Sigmoid colon (tissue), 7 donors: ENCODE data around the gene RHOB. TPM values are rescaled to one million over a fixed set of nuclear protein-coding genes. Genes with fewer than 3 reads are reported as not detected.
A peak's percentile ranks its signal among the peaks of the same experiment; 100 is the strongest.

Experiments
- DNase-seq: peaks from one replicate; pipeline ENCODE4 v3.0.0-alpha.2; 2019
- H3K27ac ChIP-seq, 4 donors: fragments of 200-600 bp; sonication (generic); one replicate each; pipeline ENCODE4 v1.5.1; 2016 to 2019; ENCODE audit warnings: mild to moderate bottlenecking in 1 of 4
- H3K27me3 ChIP-seq, 3 donors: fragments of 200-600 bp; sonication (generic); one replicate each; pipeline ENCODE4 v1.5.1; 2019; ENCODE audit warnings: mild to moderate bottlenecking in 1 of 3
- H3K36me3 ChIP-seq, 4 donors: fragments of 200-600 bp; sonication (generic); one replicate each; pipeline ENCODE4 v1.5.1; 2016 to 2019
- H3K4me1 ChIP-seq, 4 donors: fragments of 200-600 bp; sonication (generic); one replicate each; pipeline ENCODE4 v1.5.1; 2017 to 2019
- H3K4me3 ChIP-seq, 4 donors: fragments of 200-600 bp; sonication (generic); one replicate each; pipeline ENCODE4 v1.5.1; 2017 to 2019; ENCODE audit warnings: mild to moderate bottlenecking in 2 of 4, moderate library complexity in 1 of 4
- H3K9me3 ChIP-seq, 4 donors: fragments of 200-600 bp in 3 of 4; sonication (generic) in 3 of 4; one replicate each; pipeline versions ENCODE4 v1.5.1 to v1.6.1; 2013 to 2019
- CTCF ChIP-seq, 4 experiments: fragments of 450-650 bp in 3 of 4; fragments of 200-600 bp in 1 of 4; IDR thresholded peaks; one replicate each; pipeline ENCODE4 v1.5.1; 2016 to 2019; ENCODE audit warnings: antibody characterized with exemption in 4 of 4, mild to moderate bottlenecking in 3 of 4, moderate library complexity in 2 of 4
- EP300 ChIP-seq, 4 donors: sonication (generic); formaldehyde crosslinking; IDR thresholded peaks; one replicate each; pipeline ENCODE4 v1.6.1; 2017; ENCODE audit warnings: antibody characterized with exemption in 4 of 4
- POLR2A ChIP-seq, 2 donors: fragments of 450-650 bp; IDR thresholded peaks; one replicate each; pipeline ENCODE4 v1.6.1; 2016; ENCODE audit warnings: antibody characterized with exemption in 2 of 2, mild to moderate bottlenecking in 2 of 2, moderate library complexity in 2 of 2
- POLR2AphosphoS5 ChIP-seq, 4 donors: sonication (generic); formaldehyde crosslinking; IDR thresholded peaks; one replicate each; pipeline ENCODE4 v1.6.1; 2017; ENCODE audit warnings: antibody characterized with exemption in 4 of 4
- WGBS, 2 donors: extraction: QIAGEN DNeasy Blood & Tissue Kit; methylation state at CpG; one replicate each; pipeline ENCODE4 v1.1.7; 2013; 5-methylcytosine and 5-hydroxymethylcytosine counted together
- intact Hi-C: fragments of 100-400 bp; cut with DNase I; formaldehyde crosslinking; loops from one replicate; pipeline ENCODE4 v1.15.1; 2023
- polyA plus RNA-seq, 3 donors: library from polyadenylated mRNA; stranded (reverse); fragments of 200-250 nt; gene quantifications; one replicate each; pipeline ENCODE4 v1.2.3, GENCODE V29; 2013
- total RNA-seq, 4 donors: library from RNA; depleted of rRNA; stranded (reverse); fragments of >200 nt; gene quantifications; one replicate each; pipeline ENCODE4 v1.1.0, GENCODE V29; 2016
- donor health status: healthy with polysubstance abuse.
- donor health status: Bipolar disorder and iron deficiency.
- donor health status: healthy.

The RHOB gene
- total RNA-seq: 1,000 to 10,000 TPM in 2 of 4 donors, 100 to 1,000 TPM in 2; 753 to 1,323 (median 1,092) TPM
- polyA plus RNA-seq: 100 to 1,000 TPM in 2 of 3 donors, 10 to 100 TPM in 1; 60.6 to 200 (median 108) TPM

GRCh38 chr2:20446917-20447436 lies at the start of gene RHOB:
TSS of gene RHOB (plus strand) at chr2:20447074. CDS start at chr2:20447466, 392 bp downstream.
- intact Hi-C loops: no loop called here
- Histone ChIP-seq H3K4me1 (peaks cover 0 to 36% (median 36%) of the 10 kb centered on the region in 4 donors), H3K4me3 (peak within 1 kb of the TSS; percentile 61 to 100 (median 98)), H3K27me3 (no peaks in the 10 kb centered on the region), H3K27ac (peak within 1 kb of the TSS; percentile 93 to 98 (median 98)), H3K9me3 (no peaks in the 10 kb centered on the region), H3K36me3 (peaks cover 16 to 27% (median 20%) of the 10 kb centered on the region in 4 donors)
- TF ChIP-seq EP300 (IDR thresholded peaks at IDR 0.05) (no peak), POLR2A (IDR thresholded peaks at IDR 0.05) (peak; percentile 99), CTCF (IDR thresholded peaks at IDR 0.05) (no peak), POLR2AphosphoS5 (IDR thresholded peaks at IDR 0.05) (peak; percentile 100)
- 0 to 1% methylated on average over 60 of the region's 60 CpGs for whole genome bisulfite sequencing, 2 donors
- DNase-seq: peak; percentile 100

- Histone ChIP-seq H3K4me1 (peaks cover 0 to 9% (median 5%) of the 10 kb centered on the region in 4 donors), H3K4me3 (no peak overlapping the region), H3K36me3 (no peaks in the 10 kb centered on the region), H3K27me3 (no peaks in the 10 kb centered on the region), H3K9me3 (no peaks in the 10 kb centered on the region), H3K27ac (peak overlapping the region in 1 of 4 donors; percentile 46)
- TF ChIP-seq POLR2AphosphoS5 (IDR thresholded peaks at IDR 0.05) (no peak), POLR2A (IDR thresholded peaks at IDR 0.05) (no peak), CTCF (IDR thresholded peaks at IDR 0.05) (no peak), EP300 (IDR thresholded peaks at IDR 0.05) (no peak)
- peak; percentile 41 for DNase-seq
- intact Hi-C loops: loop anchor here (5.0 kb wide), 2 partner anchors 39 to 244 kb away; no protein-coding TSS in a partner anchor
- 79 to 91% methylated on average over 5 of the region's 5 CpGs for WGBS, 2 donors
Observed at GRCh38 chr2:20397811-20398447, 48.9 kb upstream of the RHOB start.

- WGBS, 2 donors: 74 to 83% methylated on average over 7 of the region's 7 CpGs
- no peaks in the 10 kb centered on the region for H3K9me3 ChIP-seq
- peak; percentile 50 for DNase-seq
- no peaks in the 10 kb centered on the region for H3K27me3 ChIP-seq
- intact Hi-C loops: loop anchor here (5.0 kb wide), 2 partner anchors 38 to 243 kb away; no protein-coding TSS in a partner anchor
- H3K4me3 ChIP-seq: no peak overlapping the region
- peaks cover 0 to 21% (median 14%) of the 10 kb centered on the region in 4 donors for H3K4me1 ChIP-seq
- TF ChIP-seq CTCF (IDR thresholded peaks at IDR 0.05): no peak
- no peak for TF ChIP-seq POLR2AphosphoS5 (IDR thresholded peaks at IDR 0.05)
- TF ChIP-seq POLR2A (IDR thresholded peaks at IDR 0.05): no peak
- TF ChIP-seq EP300 (IDR thresholded peaks at IDR 0.05): no peak
- peak overlapping the region in 1 of 4 donors; percentile 46 for H3K27ac ChIP-seq
- H3K36me3 ChIP-seq: no peaks in the 10 kb centered on the region
Observed at GRCh38 chr2:20398956-20399567, 47.8 kb upstream of the RHOB start.

- Histone ChIP-seq H3K27ac (peak overlapping the region in 2 of 4 donors; percentile 36 to 62), H3K27me3 (no peaks in the 10 kb centered on the region), H3K4me1 (peaks cover 0 to 22% (median 17%) of the 10 kb centered on the region in 4 donors), H3K36me3 (no peaks in the 10 kb centered on the region), H3K9me3 (no peaks in the 10 kb centered on the region), H3K4me3 (no peak overlapping the region)
- 84 to 93% methylated on average over 1 of the region's 1 CpG for WGBS, 2 donors
- peak; percentile 45 for DNase-seq
- intact Hi-C loops: no loop called here
- TF ChIP-seq POLR2AphosphoS5 (IDR thresholded peaks at IDR 0.05) (no peak), POLR2A (IDR thresholded peaks at IDR 0.05) (no peak), CTCF (IDR thresholded peaks at IDR 0.05) (no peak), EP300 (IDR thresholded peaks at IDR 0.05) (no peak)
Observed at GRCh38 chr2:20400306-20400705, 46.6 kb upstream of the RHOB start.
